OCI-M2 (cell line): ENCODE results near the gene DDTL.

Source experiments
- DNase-seq: peaks from one replicate; lab custom pipeline; 2025; ENCODE audit not compliant: unreplicated experiment; lab: John Stamatoyannopoulos, UW

Gene DDTL

GRCh38 chr22:24005201-24005600 is 38.5 kb downstream of the DDTL start, which contains the start of gene GSTT4:
TSS of gene GSTT4 (minus strand) at chr22:24005453. CDS start at chr22:24005356, 97 bp downstream.
- DNase-seq = no peak

- no peak for DNase-seq
Observed at GRCh38 chr22:24006207-24006913, 39.7 kb downstream of the DDTL start.

GRCh38 chr22:24006914-24007214 is 40.2 kb downstream of the DDTL start:
- no peak for DNase-seq

DNA sequence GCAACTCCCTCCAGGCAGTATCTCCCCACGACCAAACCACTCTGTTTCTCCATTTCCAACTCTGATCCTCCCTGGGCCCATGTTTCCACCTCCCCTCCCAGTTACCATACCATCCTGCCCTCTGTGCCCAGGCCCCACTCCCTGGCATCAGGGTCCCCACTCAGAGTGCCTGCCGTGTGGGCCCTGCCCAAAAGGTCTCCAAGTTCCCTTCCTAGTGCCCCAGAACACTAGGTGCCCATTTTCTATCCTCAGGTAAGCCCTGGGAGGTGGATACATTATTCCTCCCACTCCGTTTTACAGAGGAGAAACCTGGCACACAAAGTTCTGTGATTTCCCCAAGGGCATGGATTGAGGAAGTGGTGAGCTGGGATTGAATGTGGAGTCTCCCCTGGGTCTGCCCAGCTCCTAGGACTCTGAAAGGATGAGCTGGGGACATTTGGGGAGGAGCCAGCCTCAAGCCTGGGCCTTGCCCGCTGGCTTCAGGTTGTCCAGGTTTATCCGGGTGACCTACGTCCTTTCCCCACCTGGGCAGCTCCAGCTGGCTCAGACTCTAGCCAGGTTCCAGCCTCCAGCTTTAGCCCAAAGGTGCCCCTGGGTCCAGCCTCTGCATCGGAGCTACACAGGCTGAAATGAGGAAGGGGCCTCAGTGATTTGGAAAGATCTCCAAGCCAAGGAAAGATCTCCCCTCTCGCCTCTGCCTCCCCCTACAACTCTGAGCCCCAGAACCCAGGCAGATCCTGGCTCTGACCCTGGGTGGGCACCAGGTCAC is 40.7 kb downstream of the DDTL start:
- DNase-seq = no peak

DNA sequence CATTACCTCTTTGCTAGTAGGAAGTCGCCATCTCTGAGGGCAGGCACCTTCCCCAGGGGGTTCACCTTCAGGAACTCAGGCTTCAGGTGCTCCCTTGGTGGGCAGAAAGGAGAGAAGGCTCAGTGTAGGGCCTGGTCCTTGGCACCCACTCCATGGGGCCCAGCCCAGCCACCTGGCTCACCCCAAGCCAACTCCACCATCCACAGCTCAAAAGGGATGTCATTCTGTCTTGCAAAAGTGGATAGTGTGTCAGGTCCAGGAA is 41.3 kb downstream of the DDTL start:
- DNase-seq = no peak

- DNase-seq = no peak
Observed at GRCh38 chr22:24008381-24009226, 41.9 kb downstream of the DDTL start.

GRCh38 chr22:24009227-24010017 is 42.7 kb downstream of the DDTL start:
- DNase-seq = no peak

DNA sequence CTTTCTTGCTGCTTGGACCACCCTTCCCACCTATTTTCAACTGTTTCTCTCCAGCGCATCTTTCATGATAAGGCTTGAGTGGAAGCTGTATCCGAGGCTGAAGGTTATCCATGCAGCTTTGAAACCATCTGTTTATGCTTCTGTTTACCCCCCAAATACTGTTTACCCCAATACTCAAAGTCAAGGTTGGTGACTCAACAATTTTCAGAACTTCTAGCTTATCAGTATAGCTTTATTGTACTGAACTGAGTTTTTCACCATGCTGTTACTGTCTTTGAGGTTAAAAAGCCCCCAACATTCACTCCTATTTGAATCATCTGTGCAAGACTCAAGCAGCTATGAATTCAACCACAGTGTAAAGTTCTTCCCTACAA is 43.3 kb downstream of the DDTL start:
- no peak for DNase-seq

DNA sequence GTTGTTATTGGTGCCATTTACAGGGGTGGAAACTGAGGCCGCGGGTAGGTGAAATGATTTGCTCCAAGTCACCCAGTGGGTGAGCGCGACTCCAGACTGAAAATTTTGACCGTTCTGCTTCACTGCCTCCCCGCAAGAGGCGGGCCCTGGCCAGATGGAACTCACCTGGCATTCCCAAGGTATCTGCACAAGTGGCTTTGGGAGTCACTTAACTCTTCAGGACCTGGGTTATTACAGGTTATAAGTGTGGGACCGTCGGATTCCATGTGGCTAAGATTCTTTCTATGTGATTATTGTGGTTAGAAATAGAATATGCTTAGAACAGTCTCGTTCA is 45.0 kb downstream of the DDTL start:
- DNase-seq = no peak

- DNase-seq = no peak
Observed at GRCh38 chr22:24016156-24016555, 49.5 kb downstream of the DDTL start.

GRCh38 chr22:24021304-24021703 is 54.6 kb downstream of the DDTL start:
- DNase-seq = no peak
